GM21423 (cell line): ENCODE results near the gene PRR33.

Experiments used
- ATAC-seq: cut with Tn5 transposase; IDR thresholded peaks from one replicate; pipeline ENCODE4 v1.9.1; 2021; ENCODE audit warnings: mild to moderate bottlenecking, moderate library complexity; ENCODE audit not compliant: unreplicated experiment

The PRR33 gene

GRCh38 chr11:1852271-1852876, 39.3 kb downstream of the PRR33 start:
- ATAC-seq, result no peak

- ATAC-seq, result no peak
These were observed 40.1 kb downstream of the PRR33 start for GRCh38 chr11:1851468-1852180.

- ATAC-seq, result no peak
These were observed 42.9 kb downstream of the PRR33 start for GRCh38 chr11:1848640-1849430.

- no peak for ATAC-seq
These were observed 43.6 kb downstream of the PRR33 start for GRCh38 chr11:1847926-1848639.

- no peak for ATAC-seq
These were observed 44.5 kb downstream of the PRR33 start for GRCh38 chr11:1847006-1847735.

- ATAC-seq, result no peak
These were observed 45.2 kb downstream of the PRR33 start for GRCh38 chr11:1846453-1846932.

- ATAC-seq, result no peak
These were observed 45.9 kb downstream of the PRR33 start for GRCh38 chr11:1845561-1846452.

- no peak for ATAC-seq
These were observed 46.6 kb downstream of the PRR33 start for GRCh38 chr11:1845095-1845429.

- no peak for ATAC-seq
These were observed 47.2 kb downstream of the PRR33 start for GRCh38 chr11:1844221-1845094.

- no peak for ATAC-seq
These were observed 47.9 kb downstream of the PRR33 start for GRCh38 chr11:1843796-1844195.

GRCh38 chr11:1843098-1843473, 48.6 kb downstream of the PRR33 start:
- no peak for ATAC-seq

- ATAC-seq, result no peak
These were observed 49.3 kb downstream of the PRR33 start for GRCh38 chr11:1842149-1843097.

GRCh38 chr11:1841511-1842148, 50.1 kb downstream of the PRR33 start:
- ATAC-seq, result no peak

GRCh38 chr11:1840780-1841480, 50.8 kb downstream of the PRR33 start:
- ATAC-seq, result no peak

- no peak for ATAC-seq
These were observed 51.5 kb downstream of the PRR33 start for GRCh38 chr11:1839924-1840779.
